Measurements from ENCODE around the gene ANTXR2.

ANTXR2 gene

GRCh38 chr4:80112236-80112635 is 39.2 kb upstream of the ANTXR2 start:
- in situ Hi-C loops (cut with HindIII; ENCODE audit: low sequenced_read_pairs): no loop called here

GRCh38 chr4:80111276-80111675 is 38.2 kb upstream of the ANTXR2 start:
- no peak overlapping the region for H3K4me3 ChIP-seq (ENCODE audit: low read depth, low read length)
- DNase-seq (ENCODE audit: low read depth): no peak
- no peak for TF ChIP-seq CTCF (IDR thresholded peaks at IDR 0.05; ENCODE audit: low read depth, low read length, missing control alignments)
- in situ Hi-C loops (cut with HindIII; ENCODE audit: low sequenced_read_pairs): no loop called here

More at GRCh38 chr4:80112236-80112635, 39.2 kb upstream of the ANTXR2 start:
- no peak for TF ChIP-seq CTCF (IDR thresholded peaks at IDR 0.05; ENCODE audit: low read depth, low read length, missing control alignments)
- DNase-seq (ENCODE audit: low read depth): no peak
- no peak overlapping the region for H3K4me3 ChIP-seq (ENCODE audit: low read depth, low read length)

GRCh38 chr4:80107374-80107773 is 34.3 kb upstream of the ANTXR2 start:
- no peak for TF ChIP-seq CTCF (IDR thresholded peaks at IDR 0.05; ENCODE audit: low read depth, low read length, missing control alignments)
- H3K4me3 ChIP-seq (ENCODE audit: low read depth, low read length): no peak overlapping the region
- in situ Hi-C loops (cut with HindIII; ENCODE audit: low sequenced_read_pairs): no loop called here
- no peak for DNase-seq (ENCODE audit: low read depth)

GRCh38 chr4:80104927-80105326 is 31.9 kb upstream of the ANTXR2 start:
- TF ChIP-seq CTCF (IDR thresholded peaks at IDR 0.05; ENCODE audit: low read depth, low read length, missing control alignments): no peak
- DNase-seq (ENCODE audit: low read depth): no peak
- H3K4me3 ChIP-seq (ENCODE audit: low read depth, low read length): no peak overlapping the region
- in situ Hi-C loops (cut with HindIII; ENCODE audit: low sequenced_read_pairs): no loop called here

GRCh38 chr4:80103629-80104028 is 30.6 kb upstream of the ANTXR2 start:
- no peak overlapping the region for H3K4me3 ChIP-seq (ENCODE audit: low read depth, low read length)
- in situ Hi-C loops (cut with HindIII; ENCODE audit: low sequenced_read_pairs): no loop called here
- no peak for TF ChIP-seq CTCF (IDR thresholded peaks at IDR 0.05; ENCODE audit: low read depth, low read length, missing control alignments)
- DNase-seq (ENCODE audit: low read depth): no peak

GRCh38 chr4:80101792-80102116 is 28.7 kb upstream of the ANTXR2 start:
- no peak for DNase-seq (ENCODE audit: low read depth)
- TF ChIP-seq CTCF (IDR thresholded peaks at IDR 0.05; ENCODE audit: low read depth, low read length, missing control alignments): no peak
- H3K4me3 ChIP-seq (ENCODE audit: low read depth, low read length): no peak overlapping the region
- in situ Hi-C loops (cut with HindIII; ENCODE audit: low sequenced_read_pairs): no loop called here

Data from astrocyte of the cerebellum (primary cell).